ENCODE results near the gene ZDHHC13.

The ZDHHC13 gene

GRCh38 chr11:19187833-19188258 lies 70.9 kb downstream of the ZDHHC13 start:
- no peaks in the 10 kb centered on the region for H3K36me3 ChIP-seq
- TF ChIP-seq CTCF (IDR thresholded peaks at IDR 0.05), result no peak
- H3K4me1 ChIP-seq (ENCODE audit: control insufficient read depth in 1 of 2, insufficient read depth in 1 of 2, low read depth in 1 of 2, low read length in 1 of 2), result no peaks in the 10 kb centered on the region
- no peak overlapping the region for H3K4me3 ChIP-seq (ENCODE audit: low read depth in 1 of 2, low read length in 1 of 2)
- H3K27me3 ChIP-seq, result no peaks in the 10 kb centered on the region
- no peaks in the 10 kb centered on the region for H3K9me3 ChIP-seq
- no peak overlapping the region for H3K27ac ChIP-seq

- no peak overlapping the region for H3K27ac ChIP-seq
- no peaks in the 10 kb centered on the region for H3K4me1 ChIP-seq (ENCODE audit: control insufficient read depth in 1 of 2, insufficient read depth in 1 of 2, low read depth in 1 of 2, low read length in 1 of 2)
- H3K4me3 ChIP-seq (ENCODE audit: low read depth in 1 of 2, low read length in 1 of 2), result no peak overlapping the region
- no peaks in the 10 kb centered on the region for H3K36me3 ChIP-seq
- no peak for TF ChIP-seq CTCF (IDR thresholded peaks at IDR 0.05)
- no peaks in the 10 kb centered on the region for H3K27me3 ChIP-seq
- no peaks in the 10 kb centered on the region for H3K9me3 ChIP-seq
These were observed 74.7 kb downstream of the ZDHHC13 start for GRCh38 chr11:19191530-19192169.

GRCh38 chr11:19193916-19194315 lies 76.9 kb downstream of the ZDHHC13 start:
- Histone ChIP-seq H3K4me1 (ENCODE audit: control insufficient read depth in 1 of 2, insufficient read depth in 1 of 2, low read depth in 1 of 2, low read length in 1 of 2) (no peaks in the 10 kb centered on the region), H3K27me3 (no peaks in the 10 kb centered on the region), H3K36me3 (no peaks in the 10 kb centered on the region), H3K27ac (no peak overlapping the region), H3K9me3 (no peaks in the 10 kb centered on the region), H3K4me3 (ENCODE audit: low read depth in 1 of 2, low read length in 1 of 2) (no peak overlapping the region)
- no peak for TF ChIP-seq CTCF (IDR thresholded peaks at IDR 0.05)

- Histone ChIP-seq H3K27ac (no peak overlapping the region), H3K27me3 (no peaks in the 10 kb centered on the region), H3K9me3 (no peaks in the 10 kb centered on the region), H3K4me1 (ENCODE audit: control insufficient read depth in 1 of 2, insufficient read depth in 1 of 2, low read depth in 1 of 2, low read length in 1 of 2) (no peaks in the 10 kb centered on the region), H3K36me3 (no peaks in the 10 kb centered on the region), H3K4me3 (ENCODE audit: low read depth in 1 of 2, low read length in 1 of 2) (no peak overlapping the region)
- TF ChIP-seq CTCF (IDR thresholded peaks at IDR 0.05), result no peak
These were observed 77.8 kb downstream of the ZDHHC13 start for GRCh38 chr11:19194620-19195308.

- H3K27ac ChIP-seq, result no peak overlapping the region
- no peaks in the 10 kb centered on the region for H3K27me3 ChIP-seq
- no peak overlapping the region for H3K4me3 ChIP-seq (ENCODE audit: low read depth in 1 of 2, low read length in 1 of 2)
- no peaks in the 10 kb centered on the region for H3K4me1 ChIP-seq (ENCODE audit: control insufficient read depth in 1 of 2, insufficient read depth in 1 of 2, low read depth in 1 of 2, low read length in 1 of 2)
- H3K36me3 ChIP-seq, result no peaks in the 10 kb centered on the region
- no peaks in the 10 kb centered on the region for H3K9me3 ChIP-seq
- no peak for TF ChIP-seq CTCF (IDR thresholded peaks at IDR 0.05)
These were observed 79.5 kb downstream of the ZDHHC13 start for GRCh38 chr11:19196432-19196831.

Data from neutrophil (primary cell).